Hepatocyte (in vitro differentiated cells): Measurements from ENCODE around the gene CRACDL.

Source experiments
- EZH2 ChIP-seq: fragments of 200-600 bp; sonication (generic); IDR thresholded peaks from 2 replicates; pipeline ENCODE4 v1.6.1; 2016; ENCODE audit warnings: antibody characterized with exemption, mild to moderate bottlenecking, borderline replicate concordance
- EZH2phosphoT487 ChIP-seq: fragments of 200-600 bp; sonication (generic); IDR thresholded peaks from one replicate; pipeline ENCODE4 v1.6.1; 2018; ENCODE audit warnings: antibody characterized with exemption, mild to moderate bottlenecking, low read depth, moderate library complexity; ENCODE audit not compliant: unreplicated experiment, severe bottlenecking
- TF ChIP-seq, protein P1 (sequence below): fragments of 200-600 bp; sonication (generic); IDR thresholded peaks from 2 replicates; pipeline ENCODE4 v1.5.1; 2016; ENCODE audit warnings: antibody characterized with exemption, mild to moderate bottlenecking; ENCODE audit not compliant: poor library complexity

DNA sequence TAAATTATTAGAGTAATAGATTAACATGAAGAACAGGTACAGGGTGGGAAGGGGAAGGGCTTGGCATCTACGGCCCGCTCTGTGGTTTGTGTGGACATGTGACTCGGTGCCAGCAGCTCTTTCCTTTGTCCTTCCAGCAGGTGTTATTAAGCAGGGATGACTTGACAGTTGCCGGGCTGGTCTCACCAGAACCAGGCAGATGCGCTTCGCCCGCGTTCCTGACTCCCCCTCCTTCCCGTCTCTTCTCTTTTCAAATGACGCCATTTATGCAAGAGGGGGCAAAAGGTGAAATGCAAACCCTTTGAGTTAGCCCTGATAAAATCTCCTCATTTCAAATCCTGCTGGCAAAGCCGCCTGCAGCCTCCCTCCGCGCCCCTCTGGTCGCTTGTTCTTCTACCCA lies 166.2 kb downstream of the CRACDL start:
- TF ChIP-seq, protein P1, sequence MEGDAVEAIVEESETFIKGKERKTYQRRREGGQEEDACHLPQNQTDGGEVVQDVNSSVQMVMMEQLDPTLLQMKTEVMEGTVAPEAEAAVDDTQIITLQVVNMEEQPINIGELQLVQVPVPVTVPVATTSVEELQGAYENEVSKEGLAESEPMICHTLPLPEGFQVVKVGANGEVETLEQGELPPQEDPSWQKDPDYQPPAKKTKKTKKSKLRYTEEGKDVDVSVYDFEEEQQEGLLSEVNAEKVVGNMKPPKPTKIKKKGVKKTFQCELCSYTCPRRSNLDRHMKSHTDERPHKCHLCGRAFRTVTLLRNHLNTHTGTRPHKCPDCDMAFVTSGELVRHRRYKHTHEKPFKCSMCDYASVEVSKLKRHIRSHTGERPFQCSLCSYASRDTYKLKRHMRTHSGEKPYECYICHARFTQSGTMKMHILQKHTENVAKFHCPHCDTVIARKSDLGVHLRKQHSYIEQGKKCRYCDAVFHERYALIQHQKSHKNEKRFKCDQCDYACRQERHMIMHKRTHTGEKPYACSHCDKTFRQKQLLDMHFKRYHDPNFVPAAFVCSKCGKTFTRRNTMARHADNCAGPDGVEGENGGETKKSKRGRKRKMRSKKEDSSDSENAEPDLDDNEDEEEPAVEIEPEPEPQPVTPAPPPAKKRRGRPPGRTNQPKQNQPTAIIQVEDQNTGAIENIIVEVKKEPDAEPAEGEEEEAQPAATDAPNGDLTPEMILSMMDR: no peak
- no peak for TF ChIP-seq EZH2
- TF ChIP-seq EZH2phosphoT487: no peak
